Activated B cell treated with CpG ODN at 0.5 μM for 24 hours (primary cell): ENCODE data around the gene PACRGL. TPM values are rescaled to one million over a fixed set of nuclear protein-coding genes. Genes with fewer than 3 reads are reported as not detected.

Source experiments
- ATAC-seq: fragments of 200-7000 bp; cut with Tn5 transposase; one replicate; pipeline ENCODE4 v1.10.0; 2021; ENCODE audit warnings: low read depth, mild to moderate bottlenecking, moderate library complexity
- CTCF ChIA-PET: fragments of 350-600 bp; sonication (Branson Sonifier 250); formaldehyde crosslinking; loops from one replicate; lab custom pipeline; 2021; ENCODE audit warnings: antibody characterized with exemption; lab: Charles Lee
- POLR2A ChIA-PET: fragments of 350-600 bp; sonication (Branson Sonifier 250); formaldehyde crosslinking; loops from one replicate; lab custom pipeline; 2021; ENCODE audit warnings: antibody characterized with exemption; lab: Charles Lee
- DNase-seq: peaks from one replicate; pipeline ENCODE4 v3.0.0; 2022
- H3K27ac Mint-ChIP-seq: one replicate; pipeline ENCODE4 v1.8.0; 2020; ENCODE audit warnings: mixed read lengths
- H3K27me3 Mint-ChIP-seq: one replicate; pipeline ENCODE4 v1.8.0; 2021; ENCODE audit warnings: mixed read lengths
- H3K36me3 Mint-ChIP-seq: one replicate; pipeline ENCODE4 v1.8.0; 2021; ENCODE audit warnings: low read depth, mixed read lengths
- H3K4me1 Mint-ChIP-seq: one replicate; pipeline ENCODE4 v1.8.0; 2021; ENCODE audit warnings: mixed read lengths
- H3K4me3 Mint-ChIP-seq: one replicate; pipeline ENCODE4 v1.8.0; 2020; ENCODE audit warnings: mild to moderate bottlenecking, mixed read lengths
- H3K9me3 Mint-ChIP-seq: one replicate; pipeline ENCODE4 v1.8.0; 2020; ENCODE audit warnings: mixed read lengths
- intact Hi-C: fragments of 100-400 bp; cut with micrococcal nuclease; formaldehyde crosslinking; loops from one replicate; pipeline ENCODE4 v1.15.1; 2024
- total RNA-seq: library from RNA; stranded (reverse); gene quantifications from 2 replicates; pipeline ENCODE4 v1.2.3, GENCODE V29; 2022
- TF ChIP-seq, protein P1 (sequence below): fragments of 200-600 bp; IDR thresholded peaks from one replicate; pipeline ENCODE4 v1.8.0; 2022; ENCODE audit warnings: antibody characterized with exemption, mild to moderate bottlenecking

The PACRGL gene
- total RNA-seq, 1 donor from 2014 or later = 13.4 TPM

GRCh38 chr4:20679951-20680350 is 20.3 kb upstream of the PACRGL start:
- no peaks in the 10 kb centered on the region for H3K4me1 Mint-ChIP-seq
- no peaks in the 10 kb centered on the region for H3K36me3 Mint-ChIP-seq
- no peaks in the 10 kb centered on the region for H3K9me3 Mint-ChIP-seq
- no peak overlapping the region for H3K4me3 Mint-ChIP-seq
- CTCF ChIA-PET = no interaction called here
- no peak overlapping the region for H3K27ac Mint-ChIP-seq
- TF ChIP-seq, protein P1, sequence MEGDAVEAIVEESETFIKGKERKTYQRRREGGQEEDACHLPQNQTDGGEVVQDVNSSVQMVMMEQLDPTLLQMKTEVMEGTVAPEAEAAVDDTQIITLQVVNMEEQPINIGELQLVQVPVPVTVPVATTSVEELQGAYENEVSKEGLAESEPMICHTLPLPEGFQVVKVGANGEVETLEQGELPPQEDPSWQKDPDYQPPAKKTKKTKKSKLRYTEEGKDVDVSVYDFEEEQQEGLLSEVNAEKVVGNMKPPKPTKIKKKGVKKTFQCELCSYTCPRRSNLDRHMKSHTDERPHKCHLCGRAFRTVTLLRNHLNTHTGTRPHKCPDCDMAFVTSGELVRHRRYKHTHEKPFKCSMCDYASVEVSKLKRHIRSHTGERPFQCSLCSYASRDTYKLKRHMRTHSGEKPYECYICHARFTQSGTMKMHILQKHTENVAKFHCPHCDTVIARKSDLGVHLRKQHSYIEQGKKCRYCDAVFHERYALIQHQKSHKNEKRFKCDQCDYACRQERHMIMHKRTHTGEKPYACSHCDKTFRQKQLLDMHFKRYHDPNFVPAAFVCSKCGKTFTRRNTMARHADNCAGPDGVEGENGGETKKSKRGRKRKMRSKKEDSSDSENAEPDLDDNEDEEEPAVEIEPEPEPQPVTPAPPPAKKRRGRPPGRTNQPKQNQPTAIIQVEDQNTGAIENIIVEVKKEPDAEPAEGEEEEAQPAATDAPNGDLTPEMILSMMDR = no peak
- no peak for DNase-seq
- intact Hi-C loops = no loop called here
- H3K27me3 Mint-ChIP-seq = peaks cover 4% of the 10 kb centered on the region
- POLR2A ChIA-PET = no interaction called here
- no peak for ATAC-seq

DNA sequence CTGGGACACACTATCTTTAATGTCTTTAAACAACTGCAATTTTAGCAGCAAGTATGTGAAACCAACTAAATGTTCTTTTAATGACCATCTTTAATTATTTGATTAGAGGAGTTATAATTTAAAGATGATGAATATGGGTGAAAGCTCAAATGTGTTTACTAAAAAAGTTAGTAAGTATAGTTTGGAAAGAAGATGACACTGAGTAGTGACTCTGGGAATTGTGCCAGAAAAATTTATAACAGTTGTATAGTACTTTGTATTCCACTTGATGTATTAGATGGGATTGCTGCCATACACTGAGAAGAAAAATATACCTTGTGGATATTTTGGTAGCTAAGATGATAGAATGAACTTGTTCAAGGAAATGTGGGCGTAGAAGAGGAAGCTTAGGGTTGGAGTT is 19.5 kb upstream of the PACRGL start:
- DNase-seq (no peak), ATAC-seq (no peak)
- TF ChIP-seq, protein P1 = no peak
- CTCF ChIA-PET = no interaction called here
- Mint-ChIP-seq H3K9me3 (no peaks in the 10 kb centered on the region), H3K4me1 (no peaks in the 10 kb centered on the region), H3K36me3 (no peaks in the 10 kb centered on the region), H3K27me3 (peaks cover 2% of the 10 kb centered on the region), H3K27ac (no peak overlapping the region), H3K4me3 (no peak overlapping the region)
- intact Hi-C loops = no loop called here
- POLR2A ChIA-PET = no interaction called here

- Mint-ChIP-seq H3K4me3 (no peak overlapping the region), H3K36me3 (no peaks in the 10 kb centered on the region), H3K27me3 (peaks cover 2% of the 10 kb centered on the region), H3K4me1 (no peaks in the 10 kb centered on the region), H3K9me3 (no peaks in the 10 kb centered on the region), H3K27ac (no peak overlapping the region)
- ChIA-PET POLR2A (no interaction called here), CTCF (no interaction called here)
- no peak for ATAC-seq
- intact Hi-C loops = no loop called here
- TF ChIP-seq, protein P1 = no peak
- no peak for DNase-seq
Measured at GRCh38 chr4:20681271-20681670, 19.0 kb upstream of the PACRGL start.

GRCh38 chr4:20682853-20683252 is 17.4 kb upstream of the PACRGL start:
- H3K4me3 Mint-ChIP-seq = no peak overlapping the region
- peaks cover 2% of the 10 kb centered on the region for H3K27me3 Mint-ChIP-seq
- no peaks in the 10 kb centered on the region for H3K9me3 Mint-ChIP-seq
- DNase-seq (no peak), ATAC-seq (no peak)
- intact Hi-C loops = no loop called here
- H3K4me1 Mint-ChIP-seq = no peaks in the 10 kb centered on the region
- ChIA-PET CTCF (interaction anchor here (0.7 kb wide), 1 partner anchor 268 kb away, joined by 3 read pairs; no protein-coding TSS in a partner anchor), POLR2A (no interaction called here)
- H3K36me3 Mint-ChIP-seq = no peaks in the 10 kb centered on the region
- no peak overlapping the region for H3K27ac Mint-ChIP-seq
- TF ChIP-seq, protein P1 = no peak

DNA sequence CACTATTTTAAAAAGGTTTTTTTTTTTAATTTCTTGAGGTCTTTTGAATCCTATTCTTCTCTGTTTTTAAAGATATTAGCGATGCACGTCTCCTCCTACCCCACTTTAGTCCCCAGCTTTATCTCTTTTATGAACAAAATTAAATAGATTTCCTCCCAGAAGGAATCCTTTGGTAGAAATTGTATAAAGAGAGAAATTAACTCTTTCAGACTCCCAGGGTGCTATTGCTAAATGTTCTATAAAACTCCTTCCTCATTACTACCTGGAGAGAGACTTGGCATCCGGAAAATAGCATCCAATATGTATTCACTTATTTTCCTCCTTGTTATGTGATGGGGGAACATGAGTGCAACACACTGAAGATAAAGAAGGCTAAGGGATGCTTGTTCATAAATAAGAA is 16.5 kb upstream of the PACRGL start:
- intact Hi-C loops = no loop called here
- ATAC-seq (no peak), DNase-seq (no peak)
- CTCF ChIA-PET = interaction anchor here (1.2 kb wide), 1 partner anchor 14 kb away, joined by 3 read pairs; no protein-coding TSS in a partner anchor
- Mint-ChIP-seq H3K4me3 (no peak overlapping the region), H3K36me3 (no peaks in the 10 kb centered on the region), H3K27ac (no peak overlapping the region), H3K9me3 (no peaks in the 10 kb centered on the region), H3K27me3 (peaks cover 2% of the 10 kb centered on the region), H3K4me1 (no peaks in the 10 kb centered on the region)
- POLR2A ChIA-PET = no interaction called here
- TF ChIP-seq, protein P1 = no peak
